Astrocyte of the cerebellum (primary cell): ENCODE measurements around the gene MAP7D3.
A peak's percentile ranks its signal among the peaks of the same experiment; 100 is the strongest.
"Not testable (repeated sequence)": the region's sequence is repeated elsewhere in the genome, so short reads cannot be mapped to it uniquely, and the experiment has no call there.

Experiments
- DNase-seq: peaks from one replicate; pipeline ENCODE4 v3.0.0-alpha.2; 2011; ENCODE audit warnings: low read depth
- H3K4me3 ChIP-seq: 2 replicates; pipeline ENCODE4 v1.5.1; 2011; ENCODE audit warnings: mild to moderate bottlenecking, low read depth, low read length, moderate library complexity
- CTCF ChIP-seq: IDR thresholded peaks from 2 replicates; pipeline ENCODE4 v1.5.1; 2012; ENCODE audit warnings: low read length, low read depth, moderate library complexity, mild to moderate bottlenecking; ENCODE audit errors: missing control alignments
- in situ Hi-C: cut with HindIII; loops from 2 replicates; pipeline ENCODE4 v1.10.0; 2017; ENCODE audit warnings: low sequenced_read_pairs

The MAP7D3 gene

GRCh38 chrX:136251041-136251991 lies at the start of gene MAP7D3:
MAP7D3 (minus strand) TSS chrX:136251400; CDS start chrX:136251358, 42 bp downstream.
- no peak for DNase-seq
- TF ChIP-seq CTCF: no peak
- in situ Hi-C loops: no loop called here
- H3K4me3 ChIP-seq: peak within 1 kb of the TSS; percentile 61

- H3K4me3 ChIP-seq, DNase-seq, in situ Hi-C loops: not testable (repeated sequence)
Measured at GRCh38 chrX:136300721-136301120, 49.5 kb upstream of the MAP7D3 start, which contains the start of gene ADGRG4. ADGRG4 (plus strand) TSS chrX:136300963; CDS start chrX:136308778, 7,815 bp downstream.

- DNase-seq: no peak
- TF ChIP-seq CTCF: no peak
- H3K4me3 ChIP-seq: no peak overlapping the region
- in situ Hi-C loops: no loop called here
Measured at GRCh38 chrX:136295380-136295779, 44.2 kb upstream of the MAP7D3 start.

GRCh38 chrX:136292656-136293055 lies 41.5 kb upstream of the MAP7D3 start:
- H3K4me3 ChIP-seq: no peak overlapping the region
- no peak for DNase-seq
- in situ Hi-C loops: no loop called here
- TF ChIP-seq CTCF: no peak

- DNase-seq: no peak
- in situ Hi-C loops: no loop called here
- no peak for TF ChIP-seq CTCF
- no peak overlapping the region for H3K4me3 ChIP-seq
Measured at GRCh38 chrX:136291824-136292223, 40.6 kb upstream of the MAP7D3 start.

- in situ Hi-C loops, DNase-seq, H3K4me3 ChIP-seq: not testable (repeated sequence)
Measured at GRCh38 chrX:136286375-136286774, 35.2 kb upstream of the MAP7D3 start.

GRCh38 chrX:136275553-136275952 lies 24.4 kb upstream of the MAP7D3 start:
- TF ChIP-seq CTCF: no peak
- H3K4me3 ChIP-seq: no peak overlapping the region
- DNase-seq: no peak
- in situ Hi-C loops: no loop called here
